ENCODE measurements around the gene DNAI1.

GRCh38 chr9:34443533-34443932 lies 15.1 kb upstream of the DNAI1 start:
- TF ChIP-seq ZFX (IDR thresholded peaks at IDR 0.05; ENCODE audit: borderline replicate concordance) (no peak), CTCF (IDR thresholded peaks at IDR 0.05) (no peak)

Data from 22Rv1 (cell line).